AG04450 (cell line): ENCODE measurements around the gene TRPC6. TPM values are rescaled to one million over a fixed set of nuclear protein-coding genes. Genes with fewer than 3 reads are reported as not detected.

Experiments used
- CTCF ChIA-PET: fragments of 300-600, 350-600 bp; formaldehyde crosslinking; extraction: SDS; loops from one replicate; lab custom pipeline; 2022; ENCODE audit warnings: antibody characterized with exemption, inconsistent platforms; lab: Charles Lee
- POLR2A ChIA-PET: fragments of 350-600 bp; formaldehyde crosslinking; extraction: SDS; loops from one replicate; lab custom pipeline; 2021; ENCODE audit warnings: antibody characterized with exemption, inconsistent platforms; lab: Yijun Ruan, JAX
- DNase-seq: peaks from one replicate; pipeline ENCODE4 v3.0.0-alpha.2; 2011; ENCODE audit warnings: low read depth, low spot score
- H3K27ac ChIP-seq: one replicate; pipeline ENCODE4 v1.5.1; 2012; ENCODE audit warnings: low read depth, low read length, control low read depth
- H3K27me3 ChIP-seq: one replicate; pipeline ENCODE4 v1.6.0; 2012; ENCODE audit warnings: low read length; ENCODE audit not compliant: control insufficient read depth, insufficient read depth
- H3K4me3 ChIP-seq: 2 replicates; pipeline ENCODE4 v1.5.1; 2011; ENCODE audit warnings: mild to moderate bottlenecking, low read depth, low read length, control low read depth
- H3K9me3 ChIP-seq: 2 replicates; pipeline ENCODE4 v1.5.1; 2012; ENCODE audit warnings: low read length; ENCODE audit not compliant: control insufficient read depth, insufficient read depth
- polyA plus RNA-seq: library from polyadenylated mRNA; depleted of rRNA; stranded (reverse); fragments of >200 nt; gene quantifications from 2 replicates; pipeline ENCODE4 v1.2.3, GENCODE V29; 2011
- TF ChIP-seq, protein P1 (sequence below): IDR thresholded peaks from 2 replicates; pipeline ENCODE4 v1.5.1; 2011; ENCODE audit warnings: low read depth, low read length, control low read depth, inconsistent platforms

Gene TRPC6
- polyA plus RNA-seq, 1 experiment = 5.6 TPM

DNA sequence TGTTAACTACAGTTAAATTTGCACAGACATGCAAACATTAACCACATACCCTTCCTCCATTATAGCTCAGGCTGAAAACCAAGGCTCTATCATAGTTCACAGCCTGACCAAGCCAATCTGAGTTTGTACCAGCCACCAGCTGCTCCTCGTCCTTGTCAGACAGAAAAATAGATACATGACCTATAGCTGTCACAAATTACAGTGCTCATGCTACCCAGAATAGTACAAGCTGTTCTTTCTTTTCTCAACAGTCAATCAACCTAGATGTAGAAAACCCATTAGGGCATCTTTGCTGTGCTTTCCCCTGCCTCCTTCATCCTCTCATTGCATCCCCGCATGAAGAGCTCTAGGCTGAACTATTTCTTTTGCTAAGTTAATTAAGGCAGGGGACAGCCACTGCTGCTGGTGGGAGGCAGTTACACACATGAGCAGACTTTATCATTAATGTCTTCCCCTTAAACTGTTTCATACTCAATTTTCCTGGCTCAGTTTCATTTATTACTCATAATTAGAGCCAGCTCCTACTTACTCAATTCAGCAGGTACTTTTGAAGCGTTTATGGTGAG lies 148.3 kb downstream of the TRPC6 start:
- DNase-seq = no peak
- H3K27me3 ChIP-seq = no peaks in the 10 kb centered on the region
- CTCF ChIA-PET = interaction anchor here (0.5 to 8.8 kb wide), 14 partner anchors 11 to 425 kb away, joined by 3 to 89 read pairs (median 4); no protein-coding TSS in a partner anchor
- no peaks in the 10 kb centered on the region for H3K9me3 ChIP-seq
- no peak overlapping the region for H3K27ac ChIP-seq
- TF ChIP-seq, protein P1, sequence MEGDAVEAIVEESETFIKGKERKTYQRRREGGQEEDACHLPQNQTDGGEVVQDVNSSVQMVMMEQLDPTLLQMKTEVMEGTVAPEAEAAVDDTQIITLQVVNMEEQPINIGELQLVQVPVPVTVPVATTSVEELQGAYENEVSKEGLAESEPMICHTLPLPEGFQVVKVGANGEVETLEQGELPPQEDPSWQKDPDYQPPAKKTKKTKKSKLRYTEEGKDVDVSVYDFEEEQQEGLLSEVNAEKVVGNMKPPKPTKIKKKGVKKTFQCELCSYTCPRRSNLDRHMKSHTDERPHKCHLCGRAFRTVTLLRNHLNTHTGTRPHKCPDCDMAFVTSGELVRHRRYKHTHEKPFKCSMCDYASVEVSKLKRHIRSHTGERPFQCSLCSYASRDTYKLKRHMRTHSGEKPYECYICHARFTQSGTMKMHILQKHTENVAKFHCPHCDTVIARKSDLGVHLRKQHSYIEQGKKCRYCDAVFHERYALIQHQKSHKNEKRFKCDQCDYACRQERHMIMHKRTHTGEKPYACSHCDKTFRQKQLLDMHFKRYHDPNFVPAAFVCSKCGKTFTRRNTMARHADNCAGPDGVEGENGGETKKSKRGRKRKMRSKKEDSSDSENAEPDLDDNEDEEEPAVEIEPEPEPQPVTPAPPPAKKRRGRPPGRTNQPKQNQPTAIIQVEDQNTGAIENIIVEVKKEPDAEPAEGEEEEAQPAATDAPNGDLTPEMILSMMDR = no peak
- POLR2A ChIA-PET = no interaction called here
- H3K4me3 ChIP-seq = no peak overlapping the region

DNA sequence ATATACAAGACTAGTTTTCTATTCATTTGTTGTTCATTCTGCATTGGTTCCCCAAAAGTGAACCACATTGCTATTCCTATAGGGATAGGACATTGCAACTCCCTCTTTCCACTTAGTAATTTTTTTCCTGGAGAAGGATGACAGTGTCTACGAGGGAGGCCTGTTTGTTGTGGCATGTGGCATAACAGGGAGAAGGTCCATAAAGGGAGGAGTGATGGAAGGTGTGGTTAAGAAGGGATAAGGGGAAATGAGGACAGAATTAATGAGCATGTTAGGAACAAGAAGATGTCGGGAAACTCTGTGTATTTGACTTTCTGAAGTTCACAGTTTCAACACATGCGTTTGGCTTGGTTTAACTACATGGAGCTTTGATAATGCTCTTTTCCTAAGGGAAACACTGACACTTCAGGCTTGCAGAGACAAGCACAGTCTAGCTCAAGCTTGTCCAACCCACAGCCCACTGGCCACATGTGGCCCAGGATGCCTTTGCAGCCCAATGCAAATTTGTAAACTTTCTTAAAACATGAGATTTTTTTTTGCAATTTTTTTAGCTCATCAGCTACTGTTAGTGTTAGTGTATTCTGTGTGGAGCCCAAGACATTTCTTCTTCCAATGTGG lies 149.7 kb downstream of the TRPC6 start:
- TF ChIP-seq, protein P1 = no peak
- Histone ChIP-seq H3K27ac (no peak overlapping the region), H3K27me3 (no peaks in the 10 kb centered on the region), H3K4me3 (no peak overlapping the region), H3K9me3 (peaks cover under 1% of the 10 kb centered on the region; the same call in 1 of the 2 replicates)
- DNase-seq = no peak
- CTCF ChIA-PET = interaction anchor here (0.8 to 8.8 kb wide), 2 partner anchors 23 to 43 kb away, joined by 3 to 89 read pairs; no protein-coding TSS in a partner anchor
- POLR2A ChIA-PET = no interaction called here

DNA sequence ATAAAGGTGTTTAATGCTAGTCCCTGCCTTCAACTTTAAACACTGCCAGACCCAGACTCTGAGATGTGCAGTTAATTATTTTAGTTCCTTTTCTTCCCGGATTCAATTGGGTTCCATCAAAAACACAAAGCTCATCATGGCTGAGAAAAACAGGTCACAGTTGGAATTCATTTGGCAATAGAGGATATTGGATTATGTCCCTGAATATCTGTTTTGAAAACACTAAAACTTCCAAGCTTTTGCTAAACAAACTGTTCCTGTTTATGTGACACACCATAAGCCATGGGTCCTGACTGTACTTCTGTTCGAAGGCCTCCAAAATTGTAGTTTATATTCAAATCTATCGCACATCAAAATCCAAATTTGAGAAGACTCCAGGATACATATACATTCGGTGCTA lies 150.7 kb downstream of the TRPC6 start:
- ChIA-PET CTCF (interaction anchor here (1.3 to 8.8 kb wide), 2 partner anchors 42 to 575 kb away, joined by 4 to 89 read pairs; no protein-coding TSS in a partner anchor), POLR2A (no interaction called here)
- DNase-seq = no peak
- Histone ChIP-seq H3K9me3 (peaks cover 3% of the 10 kb centered on the region; the same call in 1 of the 2 replicates), H3K27me3 (no peaks in the 10 kb centered on the region), H3K4me3 (no peak overlapping the region), H3K27ac (no peak overlapping the region)
- TF ChIP-seq, protein P1 = no peak

DNA sequence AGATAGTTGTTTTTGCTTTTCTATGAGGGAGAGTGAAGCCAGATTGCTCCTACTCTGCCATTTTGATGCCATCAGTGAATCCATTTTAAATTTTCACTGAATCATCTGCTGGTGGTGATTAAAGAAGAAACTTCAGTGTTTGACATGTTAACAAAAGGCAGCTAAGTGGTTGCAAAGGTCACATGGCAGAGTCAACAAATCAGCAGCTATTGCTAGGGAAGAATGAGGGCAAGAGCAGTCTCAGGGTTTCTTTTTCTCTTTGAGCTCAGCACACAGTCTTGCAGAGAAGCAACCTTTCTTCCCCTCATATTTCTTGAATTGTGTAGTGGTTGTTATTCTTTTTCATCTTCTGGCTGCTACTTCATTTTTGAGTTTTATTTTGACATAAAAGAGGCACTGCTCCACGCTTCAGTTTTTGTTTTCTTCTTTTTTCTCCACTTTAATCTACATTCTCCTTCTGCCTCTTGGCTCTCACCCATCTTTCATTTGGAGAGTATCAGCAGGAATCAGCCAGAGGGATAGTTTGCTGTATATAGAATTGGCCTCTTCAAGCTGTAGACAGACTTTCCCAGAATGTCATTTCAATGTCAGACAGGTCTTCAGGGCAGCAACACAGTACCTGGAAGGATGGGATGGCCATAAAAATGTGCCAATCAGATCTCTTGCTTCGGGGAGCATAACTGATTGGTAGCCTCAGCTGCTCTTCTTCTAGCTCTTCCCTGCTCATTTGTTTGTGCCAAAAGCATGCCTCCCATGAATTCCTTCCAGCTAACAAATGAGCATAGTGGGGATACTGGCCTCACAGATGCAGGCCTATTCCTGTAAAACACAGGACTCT lies 153.9 kb downstream of the TRPC6 start:
- ChIA-PET CTCF (interaction anchor here (0.6 to 4.1 kb wide), 10 partner anchors 27 to 1630 kb away, joined by 3 to 32 read pairs (median 6); no protein-coding TSS in a partner anchor), POLR2A (interaction anchor here (0.6 kb wide), 1 partner anchor 10 kb away, joined by 3 read pairs; no protein-coding TSS in a partner anchor)
- Histone ChIP-seq H3K27ac (no peak overlapping the region), H3K27me3 (no peaks in the 10 kb centered on the region), H3K4me3 (no peak overlapping the region), H3K9me3 (peaks cover 3% of the 10 kb centered on the region; the same call in 1 of the 2 replicates)
- no peak for DNase-seq
- TF ChIP-seq, protein P1 = no peak
